CD4-positive, alpha-beta T cell (primary cell): Measurements from ENCODE around the gene ALAD. TPM values are rescaled to one million over a fixed set of nuclear protein-coding genes. Genes with fewer than 3 reads are reported as not detected.
"Not testable (repeated sequence)": the region's sequence is repeated elsewhere in the genome, so short reads cannot be mapped to it uniquely, and the experiment has no call there.

ENCODE experiments used
- ATAC-seq: fragments of 200-7000 bp; cut with Tn5 transposase; one replicate; pipeline ENCODE4 v1.10.0; 2022; ENCODE audit warnings: mild to moderate bottlenecking; ENCODE audit not compliant: poor library complexity
- CTCF ChIA-PET: fragments of 350-600 bp; sonication (Branson Sonifier 250); formaldehyde crosslinking; loops from one replicate; lab custom pipeline; 2021; ENCODE audit warnings: antibody characterized with exemption, inconsistent platforms; lab: Charles Lee
- POLR2A ChIA-PET: fragments of 350-600 bp; sonication (Branson Sonifier 250); formaldehyde crosslinking; loops from one replicate; lab custom pipeline; 2021; ENCODE audit warnings: antibody characterized with exemption, inconsistent platforms; lab: Charles Lee
- DNase-seq, 14 experiments: peaks; one replicate each; pipeline ENCODE4 v3.0.0-alpha.2; 2013 to 2020; ENCODE audit warnings: mixed read lengths in 2 of 14
- H3K27ac ChIP-seq, 2 donors: one replicate each; pipeline versions ENCODE4 v1.5.1 to v1.7.0; 2013; ENCODE audit warnings: low read length in 2 of 2, low read depth in 1 of 2, mild to moderate bottlenecking in 1 of 2
- H3K27me3 ChIP-seq, 2 experiments: 1 replicate in 1 of 2; 2 replicates in 1 of 2; pipeline versions ENCODE4 v1.6.1 to v1.7.0; 2013; ENCODE audit warnings: low read length in 2 of 2, control low read depth in 1 of 2, mild to moderate bottlenecking in 1 of 2, moderate library complexity in 1 of 2; ENCODE audit not compliant: insufficient read depth in 2 of 2, control insufficient read depth in 1 of 2
- H3K36me3 ChIP-seq: one replicate; pipeline ENCODE4 v1.6.1; 2013; ENCODE audit warnings: low read length, control low read depth; ENCODE audit not compliant: insufficient read depth
- H3K4me1 ChIP-seq: one replicate; pipeline ENCODE4 v1.6.1; 2013; ENCODE audit warnings: low read length, control low read depth; ENCODE audit not compliant: insufficient read depth
- H3K4me3 ChIP-seq: one replicate; pipeline ENCODE4 v1.5.1; 2013; ENCODE audit warnings: mild to moderate bottlenecking, low read length, moderate library complexity
- H3K9me3 ChIP-seq, 2 experiments: 1 replicate in 1 of 2; 2 replicates in 1 of 2; pipeline versions ENCODE4 v1.6.1 to v1.7.0; 2013; ENCODE audit warnings: low read length in 2 of 2, mild to moderate bottlenecking in 2 of 2, control low read depth in 1 of 2, moderate library complexity in 1 of 2; ENCODE audit not compliant: control insufficient read depth in 1 of 2, insufficient read depth in 1 of 2
- H3K27ac Mint-ChIP-seq: one replicate; pipeline ENCODE4 v1.8.0; 2020; ENCODE audit warnings: mixed read lengths
- H3K27me3 Mint-ChIP-seq: one replicate; pipeline ENCODE4 v1.8.0; 2021; ENCODE audit warnings: mixed read lengths
- H3K36me3 Mint-ChIP-seq: one replicate; pipeline ENCODE4 v1.8.0; 2021; ENCODE audit warnings: low read depth, mixed read lengths
- H3K4me1 Mint-ChIP-seq: one replicate; pipeline ENCODE4 v1.8.0; 2021; ENCODE audit warnings: low read depth, mixed read lengths
- H3K4me3 Mint-ChIP-seq: one replicate; pipeline ENCODE4 v1.8.0; 2020; ENCODE audit warnings: mild to moderate bottlenecking, mixed read lengths
- H3K9me3 Mint-ChIP-seq: one replicate; pipeline ENCODE4 v1.8.0; 2020; ENCODE audit warnings: mixed read lengths
- intact Hi-C, 2 experiments: fragments of 100-400 bp; cut with DNase I in 1 of 2; cut with micrococcal nuclease in 1 of 2; formaldehyde crosslinking; loops; one replicate each; pipeline versions ENCODE4 v1.15.1 to v1.9.0; 2023 to 2025; cut with DNase I, micrococcal nuclease
- total RNA-seq, 174 experiments: library from RNA in 2 of 174; stranded (reverse) in 2 of 174; gene quantifications; one replicate each; pipeline ENCODE4 v1.2.3 and lab custom pipeline; 2021 to 2026
- TF ChIP-seq, protein P1 (sequence below): fragments of 200-600 bp; IDR thresholded peaks from one replicate; pipeline ENCODE4 v1.8.0; 2022; ENCODE audit warnings: antibody characterized with exemption, mild to moderate bottlenecking

ALAD gene
- total RNA-seq, 2 experiments from 2014 or later = 14.5 to 15.0 TPM

DNA sequence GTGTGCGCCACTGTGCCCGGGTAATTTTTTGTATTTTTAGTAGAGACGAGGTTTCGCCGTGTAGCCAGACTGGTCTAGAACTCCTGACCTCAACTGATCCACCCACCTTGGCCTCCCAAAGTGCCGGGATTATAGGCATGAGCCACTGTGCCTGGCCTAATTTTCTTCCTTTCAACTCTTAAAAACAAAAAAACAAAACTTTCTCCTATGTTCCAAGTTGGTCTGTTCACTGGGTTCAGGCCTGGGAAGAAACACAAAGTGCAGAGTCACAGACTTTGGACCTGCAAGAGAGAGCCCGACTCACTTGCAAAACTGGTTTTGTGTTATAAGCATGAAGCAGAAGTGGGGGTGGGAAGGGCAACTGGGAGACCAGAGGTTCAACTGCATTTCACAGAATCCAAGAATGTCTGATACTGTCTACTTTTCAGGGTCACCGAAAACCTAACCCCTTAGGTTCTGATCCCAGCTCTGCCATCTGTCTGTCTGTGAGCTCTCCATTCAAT, 19.1 kb downstream of the ALAD start:
- no peaks in the 10 kb centered on the region for H3K27me3 Mint-ChIP-seq
- no peak overlapping the region for H3K27ac Mint-ChIP-seq
- CTCF ChIA-PET = no interaction called here
- POLR2A ChIA-PET = no interaction called here
- Histone ChIP-seq H3K27ac (no peak overlapping the region), H3K4me1 (peaks cover 6% of the 10 kb centered on the region), H3K36me3 (no peaks in the 10 kb centered on the region), H3K27me3 (no peaks in the 10 kb centered on the region), H3K4me3 (no peak overlapping the region), H3K9me3 (no peaks in the 10 kb centered on the region)
- intact Hi-C loops = no loop called here
- DNase-seq (no peak), ATAC-seq (no peak)
- H3K36me3 Mint-ChIP-seq = peaks cover 8% of the 10 kb centered on the region
- no peaks in the 10 kb centered on the region for H3K9me3 Mint-ChIP-seq
- H3K4me1 Mint-ChIP-seq = peaks cover 3% of the 10 kb centered on the region
- no peak overlapping the region for H3K4me3 Mint-ChIP-seq
- TF ChIP-seq, protein P1, sequence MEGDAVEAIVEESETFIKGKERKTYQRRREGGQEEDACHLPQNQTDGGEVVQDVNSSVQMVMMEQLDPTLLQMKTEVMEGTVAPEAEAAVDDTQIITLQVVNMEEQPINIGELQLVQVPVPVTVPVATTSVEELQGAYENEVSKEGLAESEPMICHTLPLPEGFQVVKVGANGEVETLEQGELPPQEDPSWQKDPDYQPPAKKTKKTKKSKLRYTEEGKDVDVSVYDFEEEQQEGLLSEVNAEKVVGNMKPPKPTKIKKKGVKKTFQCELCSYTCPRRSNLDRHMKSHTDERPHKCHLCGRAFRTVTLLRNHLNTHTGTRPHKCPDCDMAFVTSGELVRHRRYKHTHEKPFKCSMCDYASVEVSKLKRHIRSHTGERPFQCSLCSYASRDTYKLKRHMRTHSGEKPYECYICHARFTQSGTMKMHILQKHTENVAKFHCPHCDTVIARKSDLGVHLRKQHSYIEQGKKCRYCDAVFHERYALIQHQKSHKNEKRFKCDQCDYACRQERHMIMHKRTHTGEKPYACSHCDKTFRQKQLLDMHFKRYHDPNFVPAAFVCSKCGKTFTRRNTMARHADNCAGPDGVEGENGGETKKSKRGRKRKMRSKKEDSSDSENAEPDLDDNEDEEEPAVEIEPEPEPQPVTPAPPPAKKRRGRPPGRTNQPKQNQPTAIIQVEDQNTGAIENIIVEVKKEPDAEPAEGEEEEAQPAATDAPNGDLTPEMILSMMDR = no peak

DNA sequence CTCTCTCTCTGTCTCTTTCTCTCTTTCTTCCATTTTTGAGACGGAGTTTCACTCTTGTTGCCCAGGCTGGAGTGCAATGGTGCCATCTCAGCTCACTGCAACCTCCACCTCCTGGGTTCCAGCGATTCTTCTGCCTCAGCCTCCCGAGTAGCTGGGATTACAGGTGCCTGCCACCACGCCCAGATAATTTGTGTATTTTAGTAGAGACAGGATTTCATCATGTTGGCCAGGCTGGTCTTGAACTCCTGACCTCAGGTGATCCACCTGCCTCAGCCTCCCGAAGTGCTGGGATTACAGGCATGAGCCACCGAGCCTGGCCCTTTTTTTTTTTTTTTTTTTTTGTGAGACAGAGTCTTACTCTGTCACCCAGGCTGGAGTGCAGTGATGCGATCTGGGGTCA, 19.6 kb downstream of the ALAD start:
- POLR2A ChIA-PET, H3K4me3 Mint-ChIP-seq, CTCF ChIA-PET, H3K27me3 Mint-ChIP-seq, ATAC-seq, H3K27ac ChIP-seq, intact Hi-C loops, H3K36me3 ChIP-seq, H3K4me3 ChIP-seq, H3K4me1 Mint-ChIP-seq, H3K27ac Mint-ChIP-seq, H3K36me3 Mint-ChIP-seq, H3K4me1 ChIP-seq, DNase-seq, H3K9me3 Mint-ChIP-seq, H3K9me3 ChIP-seq, H3K27me3 ChIP-seq: not testable (repeated sequence)

DNA sequence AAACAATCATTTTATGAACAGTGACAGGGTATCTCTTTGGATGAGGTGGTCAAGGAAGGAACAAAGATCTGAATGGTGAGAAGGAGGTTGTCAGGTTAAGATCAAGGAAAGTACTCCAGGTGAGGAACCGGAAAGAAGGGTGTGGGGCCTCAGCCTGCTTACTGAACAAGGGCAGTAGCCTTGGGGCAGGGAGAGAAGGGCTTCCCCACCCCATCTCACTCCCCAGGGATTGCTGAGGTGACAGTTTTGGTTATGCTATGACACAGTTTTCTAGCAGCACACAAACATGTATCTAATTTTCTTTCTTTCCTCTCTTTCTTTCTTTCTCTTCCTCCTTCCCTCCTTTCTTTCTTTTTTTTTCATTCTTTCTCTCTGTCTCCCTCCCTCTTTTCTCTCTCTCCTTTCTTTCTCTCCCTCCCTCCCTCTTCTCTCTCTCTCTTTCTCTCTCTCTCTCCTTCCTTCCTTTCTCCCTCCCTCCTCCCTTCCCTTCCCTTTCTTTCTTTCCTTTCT, 20.2 kb downstream of the ALAD start:
- no peak overlapping the region for H3K4me3 ChIP-seq
- H3K4me3 Mint-ChIP-seq = no peak overlapping the region
- CTCF ChIA-PET = no interaction called here

DNA sequence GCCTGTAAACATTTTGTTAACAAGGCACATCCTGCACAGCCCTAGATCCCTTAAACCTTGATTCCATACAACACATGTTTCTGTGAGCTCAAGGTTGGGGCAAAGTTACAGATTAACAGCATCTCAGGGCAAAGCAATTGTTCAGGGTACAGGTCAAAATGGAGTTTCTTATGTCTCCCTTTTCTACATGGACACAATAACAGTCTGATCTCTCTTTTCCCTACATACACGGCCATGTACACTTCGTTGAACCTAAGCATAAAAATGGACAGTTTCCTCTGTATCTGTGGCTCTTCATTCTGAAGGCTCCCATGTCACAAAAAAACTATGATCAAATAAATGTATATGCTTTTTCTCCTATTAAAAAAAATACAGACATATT, 21.3 kb downstream of the ALAD start:
- H3K9me3 ChIP-seq, H3K27me3 ChIP-seq, H3K27ac Mint-ChIP-seq, H3K36me3 ChIP-seq, H3K9me3 Mint-ChIP-seq, H3K27me3 Mint-ChIP-seq, H3K4me3 ChIP-seq, POLR2A ChIA-PET, DNase-seq, H3K36me3 Mint-ChIP-seq, ATAC-seq, H3K27ac ChIP-seq, CTCF ChIA-PET, H3K4me3 Mint-ChIP-seq: not testable (repeated sequence)
- H3K4me1 Mint-ChIP-seq = peaks cover 15% of the 10 kb centered on the region
- H3K4me1 ChIP-seq = peaks cover 22% of the 10 kb centered on the region
- intact Hi-C loops = loop anchor here in 1 of 2 experiments (1.0 kb wide), 1 partner anchor 19 kb away; no protein-coding TSS in a partner anchor

More for the DNA sequence above, 20.2 kb downstream of the ALAD start:
- POLR2A ChIA-PET = no interaction called here
- H3K4me1 ChIP-seq = peaks cover 11% of the 10 kb centered on the region
- Mint-ChIP-seq H3K9me3 (no peaks in the 10 kb centered on the region), H3K4me1 (peaks cover 5% of the 10 kb centered on the region), H3K27ac (no peak overlapping the region), H3K27me3 (no peaks in the 10 kb centered on the region), H3K36me3 (no peaks in the 10 kb centered on the region)
- H3K9me3 ChIP-seq = no peaks in the 10 kb centered on the region
- H3K27me3 ChIP-seq = no peaks in the 10 kb centered on the region
- intact Hi-C loops = loop anchor here in 1 of 2 experiments (1.0 kb wide), 1 partner anchor 18 kb away; no protein-coding TSS in a partner anchor
- H3K27ac ChIP-seq = no peak overlapping the region
- H3K36me3 ChIP-seq = no peaks in the 10 kb centered on the region
- ATAC-seq = no peak
- no peak for DNase-seq
- TF ChIP-seq, protein P1 = no peak

DNA sequence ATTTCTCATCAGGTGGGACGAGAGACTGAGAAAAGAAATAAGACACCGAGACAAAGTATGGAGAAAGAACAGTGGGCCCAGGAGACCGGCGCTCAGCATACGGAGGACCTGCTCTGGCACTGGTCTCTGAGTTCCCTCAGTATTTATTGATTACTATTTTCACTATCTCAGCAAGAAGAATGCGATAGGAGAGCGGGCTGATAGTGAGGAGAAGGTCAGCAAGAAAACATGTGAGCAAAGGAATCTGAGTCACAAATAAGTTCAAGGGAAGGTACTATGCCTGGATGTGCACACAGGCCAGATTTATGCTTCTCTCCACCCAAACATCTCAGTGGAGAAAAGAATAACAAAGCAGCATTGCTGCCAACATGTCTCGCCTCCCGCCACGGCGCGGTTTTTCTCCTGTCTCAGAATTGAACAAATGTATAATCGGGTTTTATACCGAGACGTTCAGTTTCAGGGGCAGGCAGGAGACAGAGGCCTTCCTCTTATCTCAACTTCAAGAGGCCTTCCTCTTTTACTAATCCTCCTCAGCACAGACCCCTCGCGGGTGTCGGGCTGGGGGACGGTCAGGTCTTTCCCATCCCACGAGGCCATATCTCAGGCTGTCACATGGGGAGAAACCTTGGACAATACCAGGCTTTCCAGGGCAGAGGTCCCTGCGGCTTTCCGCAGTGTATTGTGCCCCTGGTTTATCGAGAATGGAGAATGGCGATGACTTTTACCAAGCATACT, 21.8 kb downstream of the ALAD start:
- H3K27ac ChIP-seq, DNase-seq, H3K4me3 ChIP-seq, intact Hi-C loops, H3K27me3 Mint-ChIP-seq, H3K27me3 ChIP-seq, H3K9me3 ChIP-seq, ATAC-seq, H3K9me3 Mint-ChIP-seq, POLR2A ChIA-PET: not testable (repeated sequence)
- CTCF ChIA-PET = interaction anchor here (2.4 kb wide), 1 partner anchor 22 kb away, joined by 8 read pairs; the partner anchor contains the start of gene ALAD
- Histone ChIP-seq H3K4me1 (peaks cover 23% of the 10 kb centered on the region), H3K36me3 (peaks cover 12% of the 10 kb centered on the region)
- peak overlapping the region; percentile 60 for H3K4me3 Mint-ChIP-seq
- peak overlapping the region; percentile 49 for H3K27ac Mint-ChIP-seq
- peaks cover 11% of the 10 kb centered on the region for H3K36me3 Mint-ChIP-seq
- H3K4me1 Mint-ChIP-seq = peaks cover 21% of the 10 kb centered on the region
